ENCODE measurements around the gene SCUBE1. TPM values are rescaled to one million over a fixed set of nuclear protein-coding genes. Genes with fewer than 3 reads are reported as not detected.

Gene SCUBE1
- total RNA-seq, 3 donors from 2014 or later = 0.48 to 0.98 (median 0.88) TPM

DNA sequence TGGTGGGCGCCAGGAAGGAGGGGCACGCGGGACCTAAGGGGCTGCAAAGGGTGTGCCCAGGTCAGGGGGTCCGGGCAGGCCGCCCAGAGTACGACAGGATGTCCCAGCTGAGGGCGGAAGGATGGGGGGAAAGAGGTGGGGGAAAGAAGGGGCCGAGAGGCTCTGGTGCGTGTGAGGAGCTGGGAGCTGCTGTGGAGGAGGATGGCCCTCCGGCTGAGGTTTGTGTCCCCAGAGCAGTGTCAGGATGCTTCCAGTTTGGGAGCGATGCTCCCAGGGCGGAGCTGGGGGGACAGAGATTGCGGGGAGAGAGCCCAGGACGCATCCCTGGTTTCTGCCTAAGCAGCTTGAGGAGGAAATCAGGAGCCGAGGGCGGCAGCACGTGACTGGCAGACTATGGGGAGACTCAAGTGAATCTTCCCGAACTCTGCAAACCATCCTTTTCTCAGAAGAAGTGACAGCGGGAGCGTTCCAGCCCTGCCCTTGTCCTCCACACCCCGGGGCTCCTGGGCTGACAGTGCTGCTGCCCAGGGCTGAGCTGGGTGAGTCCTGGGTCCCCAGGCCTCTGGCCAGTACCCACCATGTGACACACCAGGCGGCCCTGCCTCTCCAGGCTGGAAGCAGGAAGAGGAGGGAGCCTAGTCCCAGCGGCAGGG, 136.5 kb downstream of the SCUBE1 start:
- Histone ChIP-seq H3K4me1 (no peaks in the 10 kb centered on the region), H3K27ac (no peak overlapping the region), H3K27me3 (no peaks in the 10 kb centered on the region), H3K9me3 (no peaks in the 10 kb centered on the region), H3K4me3 (no peak overlapping the region), H3K36me3 (no peaks in the 10 kb centered on the region)
- intact Hi-C loops (cut with DNase I; ENCODE audit: low total_unique reads) = no loop called here
- TF ChIP-seq POLR2AphosphoS5 (IDR thresholded peaks at IDR 0.05) (no peak), POLR2A (IDR thresholded peaks at IDR 0.05) (no peak)
- TF ChIP-seq, protein P1, sequence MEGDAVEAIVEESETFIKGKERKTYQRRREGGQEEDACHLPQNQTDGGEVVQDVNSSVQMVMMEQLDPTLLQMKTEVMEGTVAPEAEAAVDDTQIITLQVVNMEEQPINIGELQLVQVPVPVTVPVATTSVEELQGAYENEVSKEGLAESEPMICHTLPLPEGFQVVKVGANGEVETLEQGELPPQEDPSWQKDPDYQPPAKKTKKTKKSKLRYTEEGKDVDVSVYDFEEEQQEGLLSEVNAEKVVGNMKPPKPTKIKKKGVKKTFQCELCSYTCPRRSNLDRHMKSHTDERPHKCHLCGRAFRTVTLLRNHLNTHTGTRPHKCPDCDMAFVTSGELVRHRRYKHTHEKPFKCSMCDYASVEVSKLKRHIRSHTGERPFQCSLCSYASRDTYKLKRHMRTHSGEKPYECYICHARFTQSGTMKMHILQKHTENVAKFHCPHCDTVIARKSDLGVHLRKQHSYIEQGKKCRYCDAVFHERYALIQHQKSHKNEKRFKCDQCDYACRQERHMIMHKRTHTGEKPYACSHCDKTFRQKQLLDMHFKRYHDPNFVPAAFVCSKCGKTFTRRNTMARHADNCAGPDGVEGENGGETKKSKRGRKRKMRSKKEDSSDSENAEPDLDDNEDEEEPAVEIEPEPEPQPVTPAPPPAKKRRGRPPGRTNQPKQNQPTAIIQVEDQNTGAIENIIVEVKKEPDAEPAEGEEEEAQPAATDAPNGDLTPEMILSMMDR (IDR thresholded peaks at IDR 0.05) = no peak
- no peak for DNase-seq (ENCODE audit: low spot score in 2 of 2)

DNA sequence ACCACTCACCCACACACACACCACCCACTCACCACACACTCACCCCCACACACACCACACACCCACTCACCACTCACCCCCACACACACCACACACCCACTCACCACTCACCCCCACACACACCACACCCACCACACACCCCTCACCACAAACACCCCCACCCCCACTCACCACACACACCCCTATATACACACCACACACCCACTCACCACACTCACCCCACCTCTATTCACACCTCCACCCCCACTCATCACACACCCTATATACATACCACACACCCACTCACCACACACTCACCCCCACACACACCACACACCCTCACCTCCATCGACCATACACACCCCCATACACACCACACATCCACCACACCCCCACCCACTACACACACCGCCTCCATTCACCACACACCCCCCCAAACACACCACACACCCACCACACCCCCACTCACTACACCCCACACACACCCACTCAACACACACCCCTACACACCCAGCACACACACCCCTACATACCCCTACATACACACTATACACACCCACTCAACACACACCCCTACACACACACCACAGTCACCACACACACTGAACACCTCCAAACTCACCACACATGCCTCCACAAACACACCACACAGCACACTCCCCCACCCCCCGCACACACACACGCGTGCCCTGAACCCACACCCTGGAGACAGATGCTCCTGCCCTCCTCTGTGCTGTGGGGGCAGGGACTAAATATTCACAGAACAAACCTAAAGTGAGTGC, 137.2 kb downstream of the SCUBE1 start:
- H3K27ac ChIP-seq = no peak overlapping the region
- H3K4me1 ChIP-seq = no peaks in the 10 kb centered on the region
- H3K4me3 ChIP-seq = no peak overlapping the region
- no peaks in the 10 kb centered on the region for H3K9me3 ChIP-seq
- TF ChIP-seq POLR2A (IDR thresholded peaks at IDR 0.05) = no peak
- TF ChIP-seq, protein P1 (IDR thresholded peaks at IDR 0.05) = no peak
- TF ChIP-seq POLR2AphosphoS5 (IDR thresholded peaks at IDR 0.05) = no peak
- no peaks in the 10 kb centered on the region for H3K27me3 ChIP-seq
- DNase-seq (ENCODE audit: low spot score in 2 of 2) = no peak
- intact Hi-C loops (cut with DNase I; ENCODE audit: low total_unique reads) = no loop called here
- no peaks in the 10 kb centered on the region for H3K36me3 ChIP-seq

DNA sequence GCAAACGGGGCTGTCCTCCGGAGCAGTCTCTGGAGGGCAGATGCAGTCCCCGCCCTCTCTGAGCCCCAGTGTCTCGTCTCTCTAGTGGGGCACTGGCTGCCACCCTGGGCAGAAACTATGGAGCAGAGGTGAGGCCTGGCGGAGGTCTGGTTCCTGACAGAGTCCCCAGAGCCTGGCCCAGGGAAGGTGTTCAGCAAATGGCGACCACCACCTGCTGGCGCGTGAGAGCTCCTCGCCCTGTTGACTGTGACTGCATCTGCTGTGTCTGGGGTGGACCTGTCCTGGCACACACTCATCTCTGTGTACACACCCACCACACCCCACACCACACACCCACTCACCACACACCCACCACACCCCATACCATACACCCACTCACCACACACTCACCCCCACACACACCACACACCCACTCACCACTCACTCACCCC, 137.9 kb downstream of the SCUBE1 start:
- no peaks in the 10 kb centered on the region for H3K4me1 ChIP-seq
- intact Hi-C loops (cut with DNase I; ENCODE audit: low total_unique reads) = no loop called here
- no peaks in the 10 kb centered on the region for H3K27me3 ChIP-seq
- H3K36me3 ChIP-seq = no peaks in the 10 kb centered on the region
- DNase-seq (ENCODE audit: low spot score in 2 of 2) = no peak
- no peak for TF ChIP-seq POLR2AphosphoS5 (IDR thresholded peaks at IDR 0.05)
- TF ChIP-seq, protein P1 (IDR thresholded peaks at IDR 0.05) = no peak
- no peak for TF ChIP-seq POLR2A (IDR thresholded peaks at IDR 0.05)
- H3K9me3 ChIP-seq = no peaks in the 10 kb centered on the region
- H3K27ac ChIP-seq = no peak overlapping the region
- no peak overlapping the region for H3K4me3 ChIP-seq

DNA sequence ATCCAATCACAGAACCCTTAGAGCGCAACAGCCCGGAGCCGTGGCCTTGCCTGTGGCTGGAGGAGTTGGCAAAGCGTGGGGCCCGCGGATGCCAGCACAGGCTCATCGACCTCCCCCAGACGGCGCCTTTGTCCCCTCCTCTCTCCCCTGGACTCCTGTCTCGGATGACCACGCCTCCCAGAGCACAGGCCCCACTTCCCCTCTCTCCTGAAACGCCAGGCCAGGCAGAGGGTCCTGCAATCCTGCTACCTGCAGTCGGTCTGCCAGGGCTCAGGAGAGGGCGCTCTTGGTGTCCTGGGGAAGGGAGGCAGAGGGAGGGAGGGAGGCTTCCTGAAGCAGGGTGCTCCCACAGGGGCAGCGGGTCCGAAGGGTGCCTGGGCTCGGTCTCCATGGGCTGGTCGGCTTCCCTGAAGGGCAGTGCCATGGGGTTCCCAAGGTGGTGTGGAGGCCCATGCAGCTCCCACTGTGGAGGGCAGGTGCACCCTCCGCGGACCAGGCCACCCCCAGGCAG, 139.6 kb downstream of the SCUBE1 start:
- H3K27me3 ChIP-seq = no peaks in the 10 kb centered on the region
- H3K27ac ChIP-seq = no peak overlapping the region
- DNase-seq (ENCODE audit: low spot score in 2 of 2) = no peak
- no peak overlapping the region for H3K4me3 ChIP-seq
- no peaks in the 10 kb centered on the region for H3K9me3 ChIP-seq
- no peaks in the 10 kb centered on the region for H3K4me1 ChIP-seq
- H3K36me3 ChIP-seq = no peaks in the 10 kb centered on the region
- intact Hi-C loops (cut with DNase I; ENCODE audit: low total_unique reads) = no loop called here
- TF ChIP-seq, protein P1 (IDR thresholded peaks at IDR 0.05) = no peak
- TF ChIP-seq POLR2AphosphoS5 (IDR thresholded peaks at IDR 0.05) (no peak), POLR2A (IDR thresholded peaks at IDR 0.05) (no peak)
